Liver (tissue), 9 donors: ENCODE measurements around the gene GPR39. TPM values are rescaled to one million over a fixed set of nuclear protein-coding genes. Genes with fewer than 3 reads are reported as not detected.

ENCODE experiments used
- DNase-seq: peaks from one replicate; pipeline ENCODE4 v3.0.0-alpha.2; 2017; ENCODE audit warnings: low spot score
- H3K27ac ChIP-seq, 2 donors: one replicate each; pipeline ENCODE4 v1.7.0; 2013; ENCODE audit warnings: inconsistent platforms in 2 of 2, low read length in 2 of 2, control low read depth in 1 of 2, low read depth in 1 of 2, mild to moderate bottlenecking in 1 of 2
- H3K27me3 ChIP-seq, 4 donors: one replicate each; pipeline versions ENCODE4 v1.6.1 to v1.7.0; 2013; ENCODE audit warnings: low read length in 3 of 4, inconsistent platforms in 1 of 4, mild to moderate bottlenecking in 1 of 4, moderate library complexity in 1 of 4; ENCODE audit not compliant: control insufficient read depth in 4 of 4, insufficient read depth in 4 of 4
- H3K36me3 ChIP-seq, 4 donors: one replicate each; pipeline versions ENCODE4 v1.6.1 to v1.7.0; 2013; ENCODE audit warnings: low read length in 3 of 4, mild to moderate bottlenecking in 3 of 4, low read depth in 1 of 4, moderate library complexity in 1 of 4; ENCODE audit not compliant: control insufficient read depth in 4 of 4, insufficient read depth in 3 of 4
- H3K4me1 ChIP-seq, 4 donors: one replicate each; pipeline versions ENCODE4 v1.6.1 to v1.7.0; 2013; ENCODE audit warnings: low read length in 3 of 4, mild to moderate bottlenecking in 3 of 4, moderate library complexity in 1 of 4; ENCODE audit not compliant: control insufficient read depth in 4 of 4, insufficient read depth in 4 of 4
- H3K4me3 ChIP-seq, 3 donors: one replicate each; pipeline versions ENCODE4 v1.6.1 to v1.7.0; 2013; ENCODE audit warnings: low read length in 3 of 3, control low read depth in 1 of 3, low read depth in 1 of 3, mild to moderate bottlenecking in 1 of 3
- H3K9ac ChIP-seq, 2 donors: one replicate each; pipeline ENCODE4 v1.7.0; 2013; ENCODE audit warnings: low read length in 2 of 2, mild to moderate bottlenecking in 2 of 2, moderate library complexity in 2 of 2, control low read depth in 1 of 2, low read depth in 1 of 2
- H3K9me3 ChIP-seq, 4 donors: one replicate each; pipeline versions ENCODE4 v1.6.1 to v1.7.0; 2013; ENCODE audit warnings: low read length in 3 of 4; ENCODE audit not compliant: control insufficient read depth in 4 of 4
- EGR1 ChIP-seq, 2 donors: IDR thresholded peaks; 2 replicates each; pipeline ENCODE4 v1.6.1; 2016 to 2018; ENCODE audit warnings: antibody characterized with exemption in 2 of 2, low read depth in 2 of 2
- FOXA1 ChIP-seq: IDR thresholded peaks from 2 replicates; pipeline ENCODE4 v1.6.1; 2016; ENCODE audit warnings: antibody characterized with exemption
- FOXA2 ChIP-seq: IDR thresholded peaks from 2 replicates; pipeline ENCODE4 v1.6.1; 2016; ENCODE audit warnings: antibody characterized with exemption
- GABPA ChIP-seq, 2 donors: IDR thresholded peaks in 1 of 2; conservative IDR thresholded peaks in 1 of 2; 2 replicates each; pipeline ENCODE4 v1.6.1; 2016; ENCODE audit warnings: antibody characterized with exemption in 2 of 2, mild to moderate bottlenecking in 1 of 2, moderate library complexity in 1 of 2
- HNF4A ChIP-seq, 2 donors: conservative IDR thresholded peaks; 2 replicates each; pipeline ENCODE4 v1.6.1; 2016; ENCODE audit warnings: antibody characterized with exemption in 2 of 2, mild to moderate bottlenecking in 2 of 2
- HNF4G ChIP-seq: IDR thresholded peaks from 2 replicates; pipeline ENCODE4 v1.6.1; 2016; ENCODE audit warnings: antibody characterized with exemption
- JUND ChIP-seq, 2 donors: IDR thresholded peaks; 2 replicates each; pipeline ENCODE4 v1.6.1; 2016; ENCODE audit warnings: antibody characterized with exemption in 2 of 2
- NR2F2 ChIP-seq: IDR thresholded peaks from 2 replicates; pipeline ENCODE4 v1.6.1; 2016; ENCODE audit warnings: antibody characterized with exemption
- RAD21 ChIP-seq, 2 donors: IDR thresholded peaks; 2 replicates each; pipeline ENCODE4 v1.6.1; 2016; ENCODE audit warnings: antibody characterized with exemption in 2 of 2, mild to moderate bottlenecking in 2 of 2
- RXRA ChIP-seq, 2 donors: IDR thresholded peaks; 2 replicates each; pipeline ENCODE4 v1.6.1; 2017 to 2018; ENCODE audit warnings: antibody characterized with exemption in 2 of 2, mild to moderate bottlenecking in 1 of 2
- SP1 ChIP-seq: IDR thresholded peaks from 2 replicates; pipeline ENCODE4 v1.6.1; 2018; ENCODE audit warnings: antibody characterized with exemption, mild to moderate bottlenecking
- TAF1 ChIP-seq: conservative IDR thresholded peaks from 2 replicates; pipeline ENCODE4 v1.6.1; 2016; ENCODE audit warnings: antibody characterized with exemption, mild to moderate bottlenecking
- YY1 ChIP-seq: IDR thresholded peaks from 2 replicates; pipeline ENCODE4 v1.6.1; 2016; ENCODE audit warnings: antibody characterized with exemption, mild to moderate bottlenecking
- WGBS: extraction: QIAGEN DNeasy Blood & Tissue Kit; methylation state at CpG from one replicate; pipeline ENCODE4 v1.1.7; 2013; 5-methylcytosine and 5-hydroxymethylcytosine counted together
- polyA plus RNA-seq, 2 donors: library from polyadenylated mRNA; stranded (reverse) in 1 of 2; unstranded in 1 of 2; fragments of 200-250 nt in 1 of 2; fragments of >200 nt in 1 of 2; fragmentation: Nextera tagmentation in 1 of 2; extraction: Ambion mirVana in 1 of 2; gene quantifications; one replicate each; pipeline versions ENCODE4 v1.2.1 to v1.2.3, GENCODE V29; 2013 to 2015
- total RNA-seq, 2 donors: library from RNA; depleted of rRNA; stranded (reverse); fragments of >200 nt; gene quantifications; one replicate each; pipeline ENCODE4 v1.2.3, GENCODE V29; 2014
- TF ChIP-seq, protein P1 (sequence below): IDR thresholded peaks from 2 replicates; pipeline ENCODE4 v1.6.1; 2016; ENCODE audit warnings: antibody characterized with exemption
- TF ChIP-seq, protein P2 (sequence below): IDR thresholded peaks from 2 replicates; pipeline ENCODE4 v1.6.1; 2016; ENCODE audit warnings: antibody characterized with exemption
- TF ChIP-seq, protein P3 (sequence below): fragments of 150-350 bp; IDR thresholded peaks from 2 replicates; pipeline ENCODE4 v1.5.1; 2017; ENCODE audit warnings: improper control_type of control experiment, low read depth, low read length; ENCODE audit not compliant: missing input control
- TF ChIP-seq, protein P4 (sequence below): IDR thresholded peaks from 2 replicates; pipeline ENCODE4 v1.6.1; 2016; ENCODE audit warnings: antibody characterized with exemption
- TF ChIP-seq, protein P5 (sequence below): IDR thresholded peaks from 2 replicates; pipeline ENCODE4 v1.6.1; 2016; ENCODE audit warnings: antibody characterized with exemption, mild to moderate bottlenecking
- donor health status: healthy.
- donor health status: healthy.
- donor health status: healthy.
- donor health status: healthy.
- donor health status: healthy.

The GPR39 gene
- total and polyA plus RNA-seq, 4 donors: 2.2 to 13.0 (median 2.8) TPM

DNA sequence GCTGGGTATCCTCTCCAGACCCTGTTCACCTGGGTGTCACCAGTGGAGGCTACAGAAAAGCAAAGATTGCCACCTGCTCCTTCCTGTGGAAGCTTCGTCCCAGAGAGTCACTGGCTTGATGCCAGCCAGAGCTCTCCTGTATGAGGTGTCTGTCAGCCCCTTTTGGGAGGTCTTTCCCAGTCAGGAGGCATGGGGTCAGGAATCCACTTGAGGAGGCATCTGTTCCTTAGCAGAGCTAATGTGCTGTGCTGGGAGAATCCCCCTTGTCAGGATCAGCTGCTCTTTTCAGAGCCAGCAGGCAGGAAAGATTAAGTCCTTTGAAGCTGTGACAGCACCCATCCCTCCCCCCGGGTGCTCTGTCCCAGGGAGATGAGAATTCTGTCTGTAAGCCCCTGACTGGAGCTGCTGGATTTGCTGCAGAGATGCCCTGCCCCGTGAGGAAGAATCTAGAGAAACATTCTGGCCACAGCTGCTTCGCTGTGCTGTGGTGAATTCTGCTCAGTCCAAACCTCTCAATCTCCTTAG is 121.8 kb downstream of the GPR39 start:
- H3K4me1 ChIP-seq: no peaks in the 10 kb centered on the region
- H3K9me3 ChIP-seq: peaks cover 0 to 12% (median 4%) of the 10 kb centered on the region in 4 donors
- 76% methylated on average over 4 of the region's 4 CpGs for WGBS
- H3K27ac ChIP-seq: no peak overlapping the region
- no peak overlapping the region for H3K9ac ChIP-seq
- H3K27me3 ChIP-seq: no peaks in the 10 kb centered on the region
- TF ChIP-seq EGR1 (IDR thresholded peaks at IDR 0.05; ENCODE audit: low read depth in 2 of 2): no peak
- TF ChIP-seq, protein P1, sequence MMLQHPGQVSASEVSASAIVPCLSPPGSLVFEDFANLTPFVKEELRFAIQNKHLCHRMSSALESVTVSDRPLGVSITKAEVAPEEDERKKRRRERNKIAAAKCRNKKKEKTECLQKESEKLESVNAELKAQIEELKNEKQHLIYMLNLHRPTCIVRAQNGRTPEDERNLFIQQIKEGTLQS: no peak
- no peak overlapping the region for H3K4me3 ChIP-seq
- no peaks in the 10 kb centered on the region for H3K36me3 ChIP-seq
- no peak for DNase-seq

DNA sequence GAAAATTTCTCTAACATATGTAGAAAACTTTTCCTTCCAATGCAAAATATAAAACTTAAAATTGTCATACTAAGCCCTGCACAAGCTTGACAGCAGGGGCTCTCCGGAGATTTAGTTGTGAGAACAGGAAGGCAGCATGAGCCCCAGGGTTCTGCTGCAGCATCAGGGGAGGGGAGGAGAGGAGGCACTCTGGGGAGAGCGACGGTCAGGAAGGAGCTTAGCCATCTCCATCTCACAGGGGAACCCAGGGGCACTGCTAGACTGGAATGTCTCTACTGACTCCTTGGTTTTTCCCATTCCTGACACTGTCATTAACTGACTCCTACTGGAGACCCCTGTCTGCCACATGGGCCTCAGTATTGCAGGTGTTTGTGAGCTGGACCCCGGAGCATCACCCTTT is 123.6 kb downstream of the GPR39 start:
- Histone ChIP-seq H3K36me3 (no peaks in the 10 kb centered on the region), H3K27me3 (no peaks in the 10 kb centered on the region), H3K27ac (no peak overlapping the region), H3K9me3 (peaks cover 4 to 22% (median 16%) of the 10 kb centered on the region in 4 donors), H3K9ac (no peak overlapping the region), H3K4me3 (no peak overlapping the region), H3K4me1 (no peaks in the 10 kb centered on the region)
- 90% methylated on average over 4 of the region's 4 CpGs for WGBS
- no peak for DNase-seq
- TF ChIP-seq, protein P2, sequence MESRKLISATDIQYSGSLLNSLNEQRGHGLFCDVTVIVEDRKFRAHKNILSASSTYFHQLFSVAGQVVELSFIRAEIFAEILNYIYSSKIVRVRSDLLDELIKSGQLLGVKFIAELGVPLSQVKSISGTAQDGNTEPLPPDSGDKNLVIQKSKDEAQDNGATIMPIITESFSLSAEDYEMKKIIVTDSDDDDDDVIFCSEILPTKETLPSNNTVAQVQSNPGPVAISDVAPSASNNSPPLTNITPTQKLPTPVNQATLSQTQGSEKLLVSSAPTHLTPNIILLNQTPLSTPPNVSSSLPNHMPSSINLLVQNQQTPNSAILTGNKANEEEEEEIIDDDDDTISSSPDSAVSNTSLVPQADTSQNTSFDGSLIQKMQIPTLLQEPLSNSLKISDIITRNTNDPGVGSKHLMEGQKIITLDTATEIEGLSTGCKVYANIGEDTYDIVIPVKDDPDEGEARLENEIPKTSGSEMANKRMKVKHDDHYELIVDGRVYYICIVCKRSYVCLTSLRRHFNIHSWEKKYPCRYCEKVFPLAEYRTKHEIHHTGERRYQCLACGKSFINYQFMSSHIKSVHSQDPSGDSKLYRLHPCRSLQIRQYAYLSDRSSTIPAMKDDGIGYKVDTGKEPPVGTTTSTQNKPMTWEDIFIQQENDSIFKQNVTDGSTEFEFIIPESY: no peak
- TF ChIP-seq YY1 (no peak), HNF4G (no peak), HNF4A (conservative IDR thresholded peaks at IDR 0.05) (no peak), FOXA1 (no peak), JUND (IDR thresholded peaks at IDR 0.05) (no peak), FOXA2 (no peak), RXRA (IDR thresholded peaks at IDR 0.05) (no peak), NR2F2 (no peak), RAD21 (IDR thresholded peaks at IDR 0.05) (no peak), GABPA (IDR thresholded peaks at IDR 0.05 in 1 of 2, conservative IDR thresholded peaks at IDR 0.05 in 1 of 2) (no peak), SP1 (no peak), TAF1 (no peak), EGR1 (IDR thresholded peaks at IDR 0.05; ENCODE audit: low read depth in 2 of 2) (no peak)
- TF ChIP-seq, protein P3, sequence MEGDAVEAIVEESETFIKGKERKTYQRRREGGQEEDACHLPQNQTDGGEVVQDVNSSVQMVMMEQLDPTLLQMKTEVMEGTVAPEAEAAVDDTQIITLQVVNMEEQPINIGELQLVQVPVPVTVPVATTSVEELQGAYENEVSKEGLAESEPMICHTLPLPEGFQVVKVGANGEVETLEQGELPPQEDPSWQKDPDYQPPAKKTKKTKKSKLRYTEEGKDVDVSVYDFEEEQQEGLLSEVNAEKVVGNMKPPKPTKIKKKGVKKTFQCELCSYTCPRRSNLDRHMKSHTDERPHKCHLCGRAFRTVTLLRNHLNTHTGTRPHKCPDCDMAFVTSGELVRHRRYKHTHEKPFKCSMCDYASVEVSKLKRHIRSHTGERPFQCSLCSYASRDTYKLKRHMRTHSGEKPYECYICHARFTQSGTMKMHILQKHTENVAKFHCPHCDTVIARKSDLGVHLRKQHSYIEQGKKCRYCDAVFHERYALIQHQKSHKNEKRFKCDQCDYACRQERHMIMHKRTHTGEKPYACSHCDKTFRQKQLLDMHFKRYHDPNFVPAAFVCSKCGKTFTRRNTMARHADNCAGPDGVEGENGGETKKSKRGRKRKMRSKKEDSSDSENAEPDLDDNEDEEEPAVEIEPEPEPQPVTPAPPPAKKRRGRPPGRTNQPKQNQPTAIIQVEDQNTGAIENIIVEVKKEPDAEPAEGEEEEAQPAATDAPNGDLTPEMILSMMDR: no peak
- TF ChIP-seq, protein P4, sequence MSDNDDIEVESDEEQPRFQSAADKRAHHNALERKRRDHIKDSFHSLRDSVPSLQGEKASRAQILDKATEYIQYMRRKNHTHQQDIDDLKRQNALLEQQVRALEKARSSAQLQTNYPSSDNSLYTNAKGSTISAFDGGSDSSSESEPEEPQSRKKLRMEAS: no peak
- TF ChIP-seq, protein P5, sequence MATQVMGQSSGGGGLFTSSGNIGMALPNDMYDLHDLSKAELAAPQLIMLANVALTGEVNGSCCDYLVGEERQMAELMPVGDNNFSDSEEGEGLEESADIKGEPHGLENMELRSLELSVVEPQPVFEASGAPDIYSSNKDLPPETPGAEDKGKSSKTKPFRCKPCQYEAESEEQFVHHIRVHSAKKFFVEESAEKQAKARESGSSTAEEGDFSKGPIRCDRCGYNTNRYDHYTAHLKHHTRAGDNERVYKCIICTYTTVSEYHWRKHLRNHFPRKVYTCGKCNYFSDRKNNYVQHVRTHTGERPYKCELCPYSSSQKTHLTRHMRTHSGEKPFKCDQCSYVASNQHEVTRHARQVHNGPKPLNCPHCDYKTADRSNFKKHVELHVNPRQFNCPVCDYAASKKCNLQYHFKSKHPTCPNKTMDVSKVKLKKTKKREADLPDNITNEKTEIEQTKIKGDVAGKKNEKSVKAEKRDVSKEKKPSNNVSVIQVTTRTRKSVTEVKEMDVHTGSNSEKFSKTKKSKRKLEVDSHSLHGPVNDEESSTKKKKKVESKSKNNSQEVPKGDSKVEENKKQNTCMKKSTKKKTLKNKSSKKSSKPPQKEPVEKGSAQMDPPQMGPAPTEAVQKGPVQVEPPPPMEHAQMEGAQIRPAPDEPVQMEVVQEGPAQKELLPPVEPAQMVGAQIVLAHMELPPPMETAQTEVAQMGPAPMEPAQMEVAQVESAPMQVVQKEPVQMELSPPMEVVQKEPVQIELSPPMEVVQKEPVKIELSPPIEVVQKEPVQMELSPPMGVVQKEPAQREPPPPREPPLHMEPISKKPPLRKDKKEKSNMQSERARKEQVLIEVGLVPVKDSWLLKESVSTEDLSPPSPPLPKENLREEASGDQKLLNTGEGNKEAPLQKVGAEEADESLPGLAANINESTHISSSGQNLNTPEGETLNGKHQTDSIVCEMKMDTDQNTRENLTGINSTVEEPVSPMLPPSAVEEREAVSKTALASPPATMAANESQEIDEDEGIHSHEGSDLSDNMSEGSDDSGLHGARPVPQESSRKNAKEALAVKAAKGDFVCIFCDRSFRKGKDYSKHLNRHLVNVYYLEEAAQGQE: no peak
- TF ChIP-seq, protein P1: no peak
